Cardiac ventricle fibroblast (primary cell): ENCODE data around the gene GSTA4. TPM values are rescaled to one million over a fixed set of nuclear protein-coding genes. Genes with fewer than 3 reads are reported as not detected.

ENCODE experiments used
- total RNA-seq: library from RNA; depleted of rRNA; stranded (reverse); fragments of >200 nt; gene quantifications from 2 replicates; pipeline ENCODE4 v1.2.3, GENCODE V29; 2015

Gene GSTA4, protein sequence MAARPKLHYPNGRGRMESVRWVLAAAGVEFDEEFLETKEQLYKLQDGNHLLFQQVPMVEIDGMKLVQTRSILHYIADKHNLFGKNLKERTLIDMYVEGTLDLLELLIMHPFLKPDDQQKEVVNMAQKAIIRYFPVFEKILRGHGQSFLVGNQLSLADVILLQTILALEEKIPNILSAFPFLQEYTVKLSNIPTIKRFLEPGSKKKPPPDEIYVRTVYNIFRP
- 64.0 and 65.0 TPM in 2 replicates for total RNA-seq

DNA sequence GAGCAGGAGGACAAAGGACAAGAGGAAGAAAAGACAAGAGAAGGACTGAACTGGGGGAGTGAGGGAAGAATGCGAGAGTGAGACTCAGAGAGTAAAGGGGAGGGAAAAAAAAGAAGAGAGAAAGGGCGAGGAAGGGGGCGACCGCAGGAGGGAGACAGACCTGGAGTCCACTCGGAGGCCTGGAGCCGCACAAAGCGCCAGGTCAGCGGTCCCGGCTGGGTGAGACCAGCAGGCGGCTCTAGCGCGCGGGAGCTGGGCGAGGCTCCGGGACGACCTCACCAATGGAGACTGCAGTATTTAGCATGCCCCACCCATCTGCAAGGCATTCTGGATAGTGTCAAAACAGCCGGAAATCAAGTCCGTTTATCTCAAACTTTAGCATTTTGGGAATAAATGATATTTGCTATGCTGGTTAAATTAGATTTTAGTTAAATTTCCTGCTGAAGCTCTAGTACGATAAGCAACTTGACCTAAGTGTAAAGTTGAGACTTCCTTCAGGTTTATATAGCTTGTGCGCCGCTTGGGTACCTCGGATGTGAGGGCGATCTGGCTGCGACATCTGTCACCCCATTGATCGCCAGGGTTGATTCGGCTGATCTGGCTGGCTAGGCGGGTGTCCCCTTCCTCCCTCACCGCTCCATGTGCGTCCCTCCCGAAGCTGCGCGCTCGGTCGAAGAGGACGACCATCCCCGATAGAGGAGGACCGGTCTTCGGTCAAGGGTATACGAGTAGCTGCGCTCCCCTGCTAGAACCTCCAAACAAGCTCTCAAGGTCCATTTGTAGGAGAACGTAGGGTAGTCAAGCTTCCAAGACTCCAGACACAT is at the start of gene GSTA4:
TSS of gene GSTA4 (minus strand) at position 196 of the 824 bp plus-strand sequence. CDS start 1,041 bp downstream, outside the sequence.

Other genes with a start within 250 kb of the GSTA4 start
- gene GSTA2, start 231.8 kb downstream of the GSTA4 start, total RNA-seq, result not detected in 2 replicates
- gene GSTA1, start 191.5 kb downstream of the GSTA4 start, total RNA-seq, result not detected in 2 replicates
- gene GSTA5, start 154.5 kb downstream of the GSTA4 start, total RNA-seq, result not detected in 2 replicates
- gene GSTA3, start 85.6 kb downstream of the GSTA4 start, total RNA-seq, result not detected in 2 replicates
- 10.7 TPM in 2 replicates for gene CILK1, start 66.5 kb upstream of the GSTA4 start, total RNA-seq
- 17.8 and 20.2 TPM in 2 replicates for gene FBXO9, start 70.1 kb upstream of the GSTA4 start, total RNA-seq
- gene GCM1, start 153.6 kb upstream of the GSTA4 start, total RNA-seq, result not detected in 2 replicates